ENCODE measurements around the gene JAK1. TPM values are rescaled to one million over a fixed set of nuclear protein-coding genes. Genes with fewer than 3 reads are reported as not detected.

Gene JAK1
- total and polyA plus RNA-seq, 9 of the 15 experiments (the other 6 are each of a cell fraction or from before 2014, with no cell fraction given): 9.7 to 44.1 (median 42.5) TPM

GRCh38 chr1:64801851-64802523 is 164.4 kb downstream of the JAK1 start (continued):
- TF ChIP-seq DDX20 (tag; IDR thresholded peaks at IDR 0.05; ENCODE audit: low read depth): peak; percentile 87
- no peak for TF ChIP-seq FOXM1 (IDR thresholded peaks at IDR 0.05; ENCODE audit: low read depth)
- TF ChIP-seq FOXM1 (CRISPR knock-in tag; IDR thresholded peaks at IDR 0.05; ENCODE audit: low read depth): no peak
- TF ChIP-seq ZNF668 (CRISPR knock-in tag; IDR thresholded peaks at IDR 0.05): peak; percentile 83; the same call in 1 of the 2 replicates
- no peak for TF ChIP-seq RBM17 (IDR thresholded peaks at IDR 0.05; ENCODE audit: borderline replicate concordance, low read depth, low read length)
- TF ChIP-seq MCM3 (IDR thresholded peaks at IDR 0.05): no peak
- TF ChIP-seq HNRNPUL1 (IDR thresholded peaks at IDR 0.05; ENCODE audit: low read length): no peak
- TF ChIP-seq SMARCB1 (IDR thresholded peaks at IDR 0.05; ENCODE audit: insufficient read length, low read depth): no peak
- TF ChIP-seq ZNF184 (CRISPR knock-in tag; IDR thresholded peaks at IDR 0.05): no peak
- TF ChIP-seq ZNF197 (CRISPR knock-in tag; IDR thresholded peaks at IDR 0.05; ENCODE audit: low read depth): peak; percentile 78
- peak; percentile 88 for TF ChIP-seq MEF2D (tag; conservative IDR thresholded peaks at IDR 0.05; ENCODE audit: low read depth)
- TF ChIP-seq MITF (IDR thresholded peaks at IDR 0.05): no peak
- TF ChIP-seq ZNF785 (CRISPR knock-in tag; IDR thresholded peaks at IDR 0.05): no peak
- TF ChIP-seq L3MBTL2 (IDR thresholded peaks at IDR 0.05): no peak
- TF ChIP-seq ZNF740 (CRISPR knock-in tag; IDR thresholded peaks at IDR 0.05): no peak
- 0 out of 4 replicates have a peak, but pooled peaks of 1 of the 2 experiments have one; percentile 33 for TF ChIP-seq ZNF740 (tag; IDR thresholded peaks at IDR 0.05)
- no peak for TF ChIP-seq ZNF398 (CRISPR knock-in tag; IDR thresholded peaks at IDR 0.05)
- no peak for TF ChIP-seq PKNOX1 (IDR thresholded peaks at IDR 0.05)
- TF ChIP-seq NCOA2 (IDR thresholded peaks at IDR 0.05; ENCODE audit: partially characterized antibody in 2 of 2): no peak
- TF ChIP-seq GTF3C2 (IDR thresholded peaks at IDR 0.05; ENCODE audit: borderline replicate concordance, extremely low read depth, insufficient read length): no peak
- TF ChIP-seq GABPA (tag; conservative IDR thresholded peaks at IDR 0.05; ENCODE audit: low read depth): no peak

All from K562 (cell line).